WTC11 (cell line): Measurements from ENCODE around the gene FAM241A. TPM values are rescaled to one million over a fixed set of nuclear protein-coding genes. Genes with fewer than 3 reads are reported as not detected.
"Not testable (repeated sequence)": the region's sequence is repeated elsewhere in the genome, so short reads cannot be mapped to it uniquely, and the experiment has no call there.

Experiments used
- ATAC-seq: fragments of 200-7000 bp; cut with Tn5 transposase; 2 replicates; pipeline ENCODE4 v1.10.0; 2021; ENCODE audit warnings: mild to moderate bottlenecking, moderate library complexity
- CTCF ChIA-PET: fragments of 300-600 bp; sonication (Branson Sonifier 250); formaldehyde crosslinking; loops from one replicate; lab custom pipeline; 2021; ENCODE audit warnings: antibody characterized with exemption; lab: Charles Lee
- POLR2A ChIA-PET: fragments of 350-600 bp; sonication (Branson Sonifier 250); formaldehyde crosslinking; loops from one replicate; lab custom pipeline; 2021; ENCODE audit warnings: antibody characterized with exemption; lab: Charles Lee
- DNase-seq: peaks from one replicate; pipeline ENCODE4 v3.0.0; 2021; ENCODE audit warnings: low spot score
- H3K27ac Mint-ChIP-seq: 2 replicates; pipeline ENCODE4 v1.8.0; 2021; ENCODE audit warnings: mixed read lengths
- H3K27me3 Mint-ChIP-seq: 2 replicates; pipeline ENCODE4 v1.8.0; 2021; ENCODE audit warnings: low read depth, mild to moderate bottlenecking, moderate library complexity, mixed read lengths
- H3K36me3 Mint-ChIP-seq: 2 replicates; pipeline ENCODE4 v1.8.0; 2021; ENCODE audit warnings: mixed read lengths
- H3K4me1 Mint-ChIP-seq: 2 replicates; pipeline ENCODE4 v1.8.0; 2022; ENCODE audit warnings: mixed read lengths
- H3K4me3 Mint-ChIP-seq: 2 replicates; pipeline ENCODE4 v1.8.0; 2021; ENCODE audit warnings: mild to moderate bottlenecking, moderate library complexity, mixed read lengths
- H3K9me3 Mint-ChIP-seq: 2 replicates; pipeline ENCODE4 v1.8.0; 2021; ENCODE audit warnings: mixed read lengths
- E2F1 ChIP-seq: sonication (generic); formaldehyde crosslinking; IDR thresholded peaks from 2 replicates; pipeline ENCODE4 v1.8.0; 2022; ENCODE audit warnings: mild to moderate bottlenecking, missing genetic modification reagents
- ERG ChIP-seq: fragments of 250-450 bp; sonication (Bioruptor Pico); IDR thresholded peaks from 2 replicates; pipeline ENCODE4 v1.8.0; 2021; ENCODE audit warnings: mild to moderate bottlenecking
- IRF2 ChIP-seq: sonication (generic); formaldehyde crosslinking; IDR thresholded peaks from 2 replicates; pipeline ENCODE4 v1.8.0; 2022; ENCODE audit warnings: low read depth, missing genetic modification reagents, borderline replicate concordance
- NR2C2 ChIP-seq: sonication (generic); formaldehyde crosslinking; IDR thresholded peaks from 2 replicates; pipeline ENCODE4 v1.8.0; 2022; ENCODE audit warnings: mild to moderate bottlenecking, missing genetic modification reagents
- SMAD4 ChIP-seq: sonication (generic); formaldehyde crosslinking; IDR thresholded peaks from 2 replicates; pipeline ENCODE4 v1.8.0; 2022; ENCODE audit warnings: mild to moderate bottlenecking, missing genetic modification reagents
- ZBTB21 ChIP-seq: sonication (generic); formaldehyde crosslinking; IDR thresholded peaks from 2 replicates; pipeline ENCODE4 v1.8.1; 2023; ENCODE audit warnings: mild to moderate bottlenecking, missing genetic modification reagents, borderline replicate concordance
- ZNF281 ChIP-seq: sonication (generic); formaldehyde crosslinking; IDR thresholded peaks from 2 replicates; pipeline ENCODE4 v1.8.0; 2023; ENCODE audit warnings: mild to moderate bottlenecking, missing genetic modification reagents
- ZNF416 ChIP-seq: fragments of 250-450 bp; sonication (Bioruptor Pico); IDR thresholded peaks from 2 replicates; pipeline ENCODE4 v1.9.0; 2021; ENCODE audit warnings: mild to moderate bottlenecking, inconsistent platforms
- ZNF512 ChIP-seq: sonication (generic); formaldehyde crosslinking; IDR thresholded peaks from 2 replicates; pipeline ENCODE4 v1.8.1; 2022; ENCODE audit warnings: missing genetic modification reagents, borderline replicate concordance
- ZNF532 ChIP-seq: fragments of 250-450 bp; sonication (Bioruptor Pico); IDR thresholded peaks from 2 replicates; pipeline ENCODE4 v1.9.0; 2021; ENCODE audit warnings: mild to moderate bottlenecking, borderline replicate concordance
- total RNA-seq: library from RNA; stranded (reverse); gene quantifications from 3 replicates; pipeline ENCODE4 v1.2.3, GENCODE V29; 2021

FAM241A gene
- total RNA-seq, 1 experiment from 2014 or later = 0.22 TPM

GRCh38 chr4:112176596-112176995 is 31.3 kb downstream of the FAM241A start:
- no peak for ATAC-seq
- CTCF ChIA-PET = no interaction called here

GRCh38 chr4:112178741-112179140 is 33.5 kb downstream of the FAM241A start:
- H3K36me3 Mint-ChIP-seq, H3K4me1 Mint-ChIP-seq, POLR2A ChIA-PET, CTCF ChIA-PET, H3K4me3 Mint-ChIP-seq, H3K27ac Mint-ChIP-seq, DNase-seq, H3K27me3 Mint-ChIP-seq, H3K9me3 Mint-ChIP-seq, ATAC-seq: not testable (repeated sequence)

More at GRCh38 chr4:112176596-112176995, 31.3 kb downstream of the FAM241A start:
- no peak for TF ChIP-seq ZNF532 (CRISPR knock-in tag)
- Mint-ChIP-seq H3K27ac (no peak overlapping the region), H3K4me3 (no peak overlapping the region), H3K4me1 (no peaks in the 10 kb centered on the region), H3K36me3 (no peaks in the 10 kb centered on the region), H3K9me3 (no peaks in the 10 kb centered on the region), H3K27me3 (no peaks in the 10 kb centered on the region)
- POLR2A ChIA-PET = no interaction called here
- no peak for DNase-seq

GRCh38 chr4:112181358-112182000 is 36.2 kb downstream of the FAM241A start:
- Mint-ChIP-seq H3K9me3 (no peaks in the 10 kb centered on the region), H3K4me3 (no peak overlapping the region), H3K36me3 (no peaks in the 10 kb centered on the region), H3K27ac (no peak overlapping the region), H3K4me1 (peaks cover 8% of the 10 kb centered on the region), H3K27me3 (no peaks in the 10 kb centered on the region)
- CTCF ChIA-PET = interaction anchor here (1.1 to 1.2 kb wide), 2 partner anchors 81 to 82 kb away, joined by 5 read pairs; no protein-coding TSS in a partner anchor
- POLR2A ChIA-PET = no interaction called here
- TF ChIP-seq ZNF512 (CRISPR knock-in tag) (no peak), ZNF281 (CRISPR knock-in tag) (no peak), IRF2 (CRISPR knock-in tag) (no peak), SMAD4 (CRISPR knock-in tag) (no peak)
- ATAC-seq (no peak), DNase-seq (no peak)

GRCh38 chr4:112182604-112183003 is 37.4 kb downstream of the FAM241A start:
- peaks cover 8% of the 10 kb centered on the region for H3K4me1 Mint-ChIP-seq
- POLR2A ChIA-PET = no interaction called here
- ATAC-seq = no peak
- TF ChIP-seq ZNF512 (CRISPR knock-in tag) (no peak), NR2C2 (CRISPR knock-in tag) (no peak), ERG (CRISPR knock-in tag) (no peak), E2F1 (no peak), ZBTB21 (no peak), ZNF416 (no peak)

More at GRCh38 chr4:112182604-112183003, 37.4 kb downstream of the FAM241A start:
- DNase-seq = no peak
- Mint-ChIP-seq H3K27ac (no peak overlapping the region), H3K36me3 (no peaks in the 10 kb centered on the region), H3K9me3 (no peaks in the 10 kb centered on the region), H3K27me3 (no peaks in the 10 kb centered on the region), H3K4me3 (no peak overlapping the region)
- CTCF ChIA-PET = interaction anchor here (1.1 kb wide), 1 partner anchor 82 kb away, joined by 5 read pairs; no protein-coding TSS in a partner anchor
